Panc1 (cell line): ENCODE measurements around the gene CAMTA2. TPM values are rescaled to one million over a fixed set of nuclear protein-coding genes. Genes with fewer than 3 reads are reported as not detected.

Source experiments
- ATAC-seq: fragments of 200-7000 bp; cut with Tn5 transposase; 2 replicates; pipeline ENCODE4 v1.9.1; 2020; ENCODE audit warnings: mild to moderate bottlenecking, moderate library complexity
- BruUV-seq: library from RNA; stranded (reverse); fragments of 400-500 nt; replicated peaks from 2 replicates; lab custom pipeline; 2021; lab: Mats Ljungman, UMichigan
- CTCF ChIA-PET: fragments of 300-600 bp; sonication (Branson Sonifier 250); formaldehyde crosslinking; loops from one replicate; lab custom pipeline; 2022; ENCODE audit warnings: antibody characterized with exemption; lab: Charles Lee
- POLR2A ChIA-PET: fragments of 300-600 bp; sonication (Branson Sonifier 250); formaldehyde crosslinking; loops from one replicate; lab custom pipeline; 2022; ENCODE audit warnings: antibody characterized with exemption; lab: Charles Lee
- DNase-seq: peaks from one replicate; pipeline ENCODE4 v3.0.0-alpha.2; 2010; ENCODE audit warnings: low read depth, low spot score
- H3K27ac ChIP-seq: 2 replicates; pipeline ENCODE4 v1.5.1; 2011; ENCODE audit warnings: mild to moderate bottlenecking, low read length, inconsistent platforms
- H3K27me3 ChIP-seq: fragments of 200-500 bp; sonication (Bioruptor generic); 2 replicates; pipeline ENCODE4 v1.6.0; 2014; ENCODE audit warnings: low read length, inconsistent platforms; ENCODE audit not compliant: control insufficient read depth, insufficient read depth
- H3K36me3 ChIP-seq: fragments of 200-500 bp; sonication (Bioruptor generic); 2 replicates; pipeline ENCODE4 v1.5.1; 2014; ENCODE audit warnings: inconsistent platforms, mild to moderate bottlenecking, low read length, moderate library complexity; ENCODE audit not compliant: control insufficient read depth, insufficient read depth
- H3K4me1 ChIP-seq: 2 replicates; pipeline ENCODE4 v1.5.1; 2011; ENCODE audit warnings: inconsistent platforms, mild to moderate bottlenecking, low read length, moderate library complexity; ENCODE audit not compliant: control insufficient read depth, insufficient read depth
- H3K4me3 ChIP-seq, 2 experiments: 2 replicates each; pipeline ENCODE4 v1.5.1; 2011 to 2012; ENCODE audit warnings: low read depth in 2 of 2, low read length in 2 of 2, mild to moderate bottlenecking in 2 of 2, inconsistent platforms in 1 of 2, moderate library complexity in 1 of 2
- H3K9me3 ChIP-seq: fragments of 200-500 bp; sonication (Bioruptor generic); 2 replicates; pipeline ENCODE4 v1.5.1; 2014; ENCODE audit warnings: low read depth, mild to moderate bottlenecking, inconsistent platforms, low read length, moderate library complexity; ENCODE audit not compliant: control insufficient read depth, insufficient read depth
- CTCF ChIP-seq: fragments of 450-650 bp; IDR thresholded peaks from 2 replicates; pipeline ENCODE4 v1.5.1; 2017; ENCODE audit warnings: mild to moderate bottlenecking
- POLR2AphosphoS5 ChIP-seq: IDR thresholded peaks from 2 replicates; pipeline ENCODE4 v1.6.1; 2012; ENCODE audit warnings: mild to moderate bottlenecking, low read depth, low read length, moderate library complexity
- SIN3A ChIP-seq: IDR thresholded peaks from 2 replicates; pipeline ENCODE4 v1.6.1; 2012; ENCODE audit warnings: low read depth, mild to moderate bottlenecking, low read length, moderate library complexity, borderline replicate concordance; ENCODE audit not compliant: insufficient read depth
- TCF7L2 ChIP-seq: IDR thresholded peaks from 2 replicates; pipeline ENCODE4 v1.6.1; 2011; ENCODE audit warnings: mild to moderate bottlenecking, low read depth, low read length, inconsistent platforms
- in situ Hi-C: cut with HindIII; loops from 2 replicates; pipeline ENCODE4 v1.10.0; 2016; ENCODE audit warnings: low sequenced_read_pairs, low pct_unique_long_range_greater_than_20kb
- intact Hi-C: fragments of 100-400 bp; cut with micrococcal nuclease; formaldehyde crosslinking; loops from one replicate; pipeline ENCODE4 v1.10.0; 2022; ENCODE audit not compliant: unreplicated experiment
- total RNA-seq: library from RNA; stranded (reverse); gene quantifications from one replicate; pipeline ENCODE4 v1.2.1, GENCODE V29; 2021; ENCODE audit not compliant: unreplicated experiment

The CAMTA2 gene
- total RNA-seq, 1 experiment from 2014 or later: 22.7 TPM

- Histone ChIP-seq H3K27ac (peak overlapping the region; percentile 83), H3K4me3 (peak overlapping the region; percentile 74 to 79), H3K4me1 (no peaks in the 10 kb centered on the region), H3K9me3 (no peaks in the 10 kb centered on the region), H3K36me3 (no peaks in the 10 kb centered on the region; the same call in 1 of the 2 replicates), H3K27me3 (no peaks in the 10 kb centered on the region)
- ChIA-PET POLR2A (no interaction called here), CTCF (no interaction called here)
- no peak for TF ChIP-seq POLR2AphosphoS5
- peak; percentile 25; the same call in 1 of the 2 replicates for TF ChIP-seq SIN3A
- ATAC-seq (peak; percentile 26), DNase-seq (no peak)
- no TSS peak for BruUV-seq
- intact Hi-C loops: no loop called here
- in situ Hi-C loops: no loop called here
Observed at GRCh38 chr17:4998027-4998731, 10.7 kb upstream of the CAMTA2 start.

- DNase-seq (peak; percentile 33), ATAC-seq (peak; percentile 96)
- BruUV-seq: no TSS peak
- TF ChIP-seq POLR2AphosphoS5 (peak; percentile 61), SIN3A (no peak; the same call in 1 of the 2 replicates)
- POLR2A ChIA-PET: no interaction called here
- Histone ChIP-seq H3K36me3 (no peaks in the 10 kb centered on the region; the same call in 1 of the 2 replicates), H3K4me1 (no peaks in the 10 kb centered on the region), H3K27me3 (no peaks in the 10 kb centered on the region), H3K9me3 (no peaks in the 10 kb centered on the region), H3K4me3 (peak within 1 kb of the TSS; percentile 74 to 79), H3K27ac (peak within 1 kb of the TSS; percentile 83)
- in situ Hi-C loops: no loop called here
- intact Hi-C loops: no loop called here
- CTCF ChIA-PET: no interaction called here
Observed at GRCh38 chr17:4997302-4998026, 10.0 kb upstream of the CAMTA2 start, which contains the start of the genes INCA1 and KIF1C. TSS of gene INCA1 (minus strand) at chr17:4997522. CDS start at chr17:4994437, 3,085 bp downstream. TSS of gene KIF1C (plus strand) at chr17:4997950. CDS start at chr17:5000247, 2,297 bp downstream.

- ChIA-PET CTCF (no interaction called here), POLR2A (no interaction called here)
- no peak overlapping the region for H3K27ac ChIP-seq
- no peaks in the 10 kb centered on the region for H3K4me1 ChIP-seq
- no peak for TF ChIP-seq CTCF
- no peak for TF ChIP-seq TCF7L2
- in situ Hi-C loops: no loop called here
- H3K36me3 ChIP-seq: no peaks in the 10 kb centered on the region; the same call in 1 of the 2 replicates
- BruUV-seq: no TSS peak
- ATAC-seq (no peak), DNase-seq (no peak)
- no peaks in the 10 kb centered on the region for H3K9me3 ChIP-seq
- no peaks in the 10 kb centered on the region for H3K27me3 ChIP-seq
- no peak overlapping the region for H3K4me3 ChIP-seq
- intact Hi-C loops: no loop called here
Observed at GRCh38 chr17:4994081-4994595, 6.7 kb upstream of the CAMTA2 start.
